Measurements from ENCODE around the gene HEY2. TPM values are rescaled to one million over a fixed set of nuclear protein-coding genes. Genes with fewer than 3 reads are reported as not detected.
A peak's percentile ranks its signal among the peaks of the same experiment; 100 is the strongest.
"Not testable (repeated sequence)": the region's sequence is repeated elsewhere in the genome, so short reads cannot be mapped to it uniquely, and the experiment has no call there.

Gene HEY2
- total and polyA plus RNA-seq, 12 donors: 12.4 to 75.1 (median 33.2) TPM

DNA sequence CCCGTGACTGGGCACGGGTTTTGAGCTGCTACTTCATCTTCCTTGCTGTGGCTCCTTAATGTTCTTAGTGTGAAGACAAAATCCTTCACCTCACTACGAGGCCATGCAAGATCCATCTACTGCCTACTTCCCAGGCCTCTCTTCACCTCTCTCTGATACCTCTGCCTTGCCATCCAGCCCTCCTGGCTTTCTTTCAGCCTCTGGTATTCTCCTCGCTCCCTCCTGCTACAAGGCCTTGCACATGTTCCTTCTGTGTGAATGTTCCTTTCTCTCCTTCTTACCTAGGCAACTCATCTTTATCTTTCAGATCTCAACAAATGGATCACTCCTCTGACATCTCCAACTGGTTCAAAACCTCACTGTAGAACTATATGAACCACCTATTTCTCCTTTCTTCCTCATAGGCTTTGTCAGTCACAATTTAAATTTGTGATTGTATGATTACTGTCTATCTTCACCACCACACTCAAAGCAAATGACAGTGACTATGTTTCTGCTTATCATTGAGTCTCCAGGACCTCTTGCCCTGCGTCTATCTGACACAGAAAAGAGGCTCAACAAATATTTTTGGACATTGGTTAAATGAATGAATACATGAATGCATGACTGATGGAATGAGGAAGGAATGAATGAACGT lies 19.8 kb downstream of the HEY2 start:
- peaks cover 0 to 25% (median 7%) of the 10 kb centered on the region in 9 donors for H3K4me1 ChIP-seq
- no peaks in the 10 kb centered on the region for H3K9me3 ChIP-seq
- H3K27ac ChIP-seq: no peak overlapping the region
- 69 to 72% methylated on average over 6 of the region's 6 CpGs for WGBS, 2 donors
- no peak for ATAC-seq
- TF ChIP-seq CTCF (IDR thresholded peaks at IDR 0.05): no peak
- intact Hi-C loops (cut with DNase I): loop anchor here (1.0 to 10.0 kb wide), 7 partner anchors 184 to 614 kb away; partner anchors contain the start of gene TPD52L1 (in 3 of the 10)
- DNase-seq: no peak
- H3K4me3 ChIP-seq: no peak overlapping the region
- H3K36me3 ChIP-seq: no peaks in the 10 kb centered on the region
- H3K27me3 ChIP-seq: no peaks in the 10 kb centered on the region

DNA sequence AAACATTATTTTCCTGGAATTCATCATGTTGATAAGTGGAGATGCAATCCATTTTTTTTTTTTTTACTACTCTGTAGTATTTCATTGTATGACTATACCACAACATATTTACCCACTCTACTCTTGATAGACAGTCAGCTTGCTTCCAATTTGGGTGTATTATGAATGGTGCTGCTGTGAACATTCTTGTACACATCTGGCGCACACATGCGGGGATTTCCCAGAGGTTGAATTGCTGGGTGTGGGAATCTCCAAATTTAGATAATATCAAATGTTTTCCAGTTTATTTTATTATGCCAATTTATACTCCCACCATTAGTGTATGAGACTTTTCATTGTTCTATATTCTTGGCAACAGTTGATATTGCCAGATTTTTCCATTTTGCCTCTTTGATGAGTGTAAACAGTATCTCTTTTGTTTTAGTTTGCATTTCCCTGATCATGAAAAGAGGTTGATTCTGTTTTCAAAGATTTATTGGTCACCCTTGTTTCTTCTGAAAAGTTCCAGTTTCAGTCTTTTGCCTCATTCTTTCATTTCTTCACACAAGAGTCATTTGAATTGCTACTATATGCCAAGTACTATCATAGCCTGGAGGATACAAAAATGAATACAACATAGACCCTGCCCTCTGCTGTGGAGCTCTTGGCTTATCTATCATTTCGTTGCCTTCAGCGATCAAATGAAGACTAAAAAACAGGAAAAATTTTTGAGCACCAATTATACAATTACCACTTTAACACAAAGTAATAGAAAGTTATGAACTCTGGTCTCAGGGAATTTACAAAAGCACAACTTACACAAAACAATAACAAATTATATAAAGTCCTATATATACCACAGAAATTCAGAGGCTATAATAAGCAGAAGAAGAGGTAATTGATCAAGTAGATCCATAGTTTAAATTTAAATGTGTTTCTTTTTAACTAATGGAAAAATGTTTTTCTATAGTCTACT lies 24.2 kb downstream of the HEY2 start:
- Histone ChIP-seq H3K4me3 (no peak overlapping the region), H3K27me3 (no peaks in the 10 kb centered on the region), H3K9me3 (no peaks in the 10 kb centered on the region), H3K4me1 (no peaks in the 10 kb centered on the region), H3K36me3 (no peaks in the 10 kb centered on the region), H3K27ac (no peak overlapping the region)
- 73 to 75% methylated on average over 4 of the region's 4 CpGs for WGBS, 2 donors
- DNase-seq (no peak), ATAC-seq (peak in 2 of 8 donors; percentile 46 to 47)
- intact Hi-C loops (cut with DNase I): no loop called here
- no peak for TF ChIP-seq CTCF (IDR thresholded peaks at IDR 0.05)

GRCh38 chr6:125776107-125776826 lies 26.8 kb downstream of the HEY2 start:
- H3K27me3 ChIP-seq; DNase-seq; H3K4me1 ChIP-seq; H3K36me3 ChIP-seq; H3K9me3 ChIP-seq; ATAC-seq; intact Hi-C loops (cut with DNase I); H3K27ac ChIP-seq; H3K4me3 ChIP-seq: not testable (repeated sequence)
- whole genome bisulfite sequencing, 2 donors: 76 to 79% methylated on average over 13 to 14 of the region's 14 CpGs

- 13 to 15% methylated on average over 17 of the region's 17 CpGs for WGBS, 2 donors
- intact Hi-C loops (cut with DNase I): loop anchor here in 5 of 10 donors (2.0 to 10.0 kb wide), 3 partner anchors 175 to 192 kb away; partner anchors contain the start of gene HINT3 (in 4 of the 5)
- Histone ChIP-seq H3K4me1 (peaks cover 0 to 18% (median 7%) of the 10 kb centered on the region in 9 donors), H3K4me3 (peak overlapping the region; percentile 31 to 83 (median 64)), H3K27ac (peak overlapping the region; percentile 75 to 95 (median 94)), H3K9me3 (no peaks in the 10 kb centered on the region), H3K36me3 (no peaks in the 10 kb centered on the region), H3K27me3 (no peaks in the 10 kb centered on the region)
- peak in 7 of 9 donors; percentile 29 to 55 (median 43) for TF ChIP-seq CTCF (IDR thresholded peaks at IDR 0.05)
- ATAC-seq (peak; percentile 95 to 99 (median 98)), DNase-seq (peak; percentile 81 to 88)
These were observed 30.6 kb downstream of the HEY2 start for GRCh38 chr6:125779924-125780539.

Measured in heart right ventricle (tissue), 16 donors.